ENCODE measurements around the gene AK2.

The AK2 gene

GRCh38 chr1:33007190-33008050 is 29.3 kb downstream of the AK2 start:
- in situ Hi-C loops (cut with MboI; ENCODE audit: low sequenced_read_pairs, unreplicated experiment): loop anchor here (10.0 kb wide), 1 partner anchor 73 kb away; no protein-coding TSS in a partner anchor

DNA sequence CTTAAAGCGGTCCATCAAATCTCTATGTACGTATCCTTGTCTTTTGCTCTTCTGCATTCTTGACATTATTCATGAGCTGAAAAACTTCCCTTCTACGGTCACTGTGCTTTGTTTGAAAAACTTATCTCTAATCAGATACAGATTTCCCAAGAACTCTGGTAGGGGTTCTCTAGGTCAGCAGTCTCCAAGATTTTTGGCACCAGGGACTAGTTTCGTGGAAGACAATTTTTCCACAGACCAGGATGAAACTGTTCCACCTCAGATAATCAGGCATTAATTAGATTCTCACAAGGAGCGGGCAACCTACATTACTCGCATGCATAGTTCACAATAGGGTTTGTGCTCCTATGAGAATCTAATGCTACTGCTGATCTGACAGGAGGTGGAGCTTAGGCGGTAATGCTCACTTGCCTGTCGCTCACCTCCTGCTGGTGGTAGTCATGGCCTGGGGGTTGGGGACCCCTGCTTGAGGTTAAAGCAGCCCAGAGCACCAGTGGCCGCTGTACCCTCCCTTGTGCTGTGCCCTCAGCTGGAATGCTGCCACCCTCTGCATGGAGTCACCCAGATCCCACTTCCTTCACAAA is 30.8 kb downstream of the AK2 start:
- TF ChIP-seq CTCF (IDR thresholded peaks at IDR 0.05; ENCODE audit: borderline replicate concordance, control extremely low read depth, extremely low read depth, insufficient read depth, missing control alignments): no peak
- in situ Hi-C loops (cut with MboI; ENCODE audit: low sequenced_read_pairs, unreplicated experiment): loop anchor here (10.0 kb wide), 1 partner anchor 71 kb away; no protein-coding TSS in a partner anchor
- DNase-seq (ENCODE audit: low spot score): no peak

More at GRCh38 chr1:33007190-33008050, 29.3 kb downstream of the AK2 start:
- no peak for DNase-seq (ENCODE audit: low spot score)
- peak; percentile 6 for TF ChIP-seq CTCF (IDR thresholded peaks at IDR 0.05; ENCODE audit: borderline replicate concordance, control extremely low read depth, extremely low read depth, insufficient read depth, missing control alignments)

DNA sequence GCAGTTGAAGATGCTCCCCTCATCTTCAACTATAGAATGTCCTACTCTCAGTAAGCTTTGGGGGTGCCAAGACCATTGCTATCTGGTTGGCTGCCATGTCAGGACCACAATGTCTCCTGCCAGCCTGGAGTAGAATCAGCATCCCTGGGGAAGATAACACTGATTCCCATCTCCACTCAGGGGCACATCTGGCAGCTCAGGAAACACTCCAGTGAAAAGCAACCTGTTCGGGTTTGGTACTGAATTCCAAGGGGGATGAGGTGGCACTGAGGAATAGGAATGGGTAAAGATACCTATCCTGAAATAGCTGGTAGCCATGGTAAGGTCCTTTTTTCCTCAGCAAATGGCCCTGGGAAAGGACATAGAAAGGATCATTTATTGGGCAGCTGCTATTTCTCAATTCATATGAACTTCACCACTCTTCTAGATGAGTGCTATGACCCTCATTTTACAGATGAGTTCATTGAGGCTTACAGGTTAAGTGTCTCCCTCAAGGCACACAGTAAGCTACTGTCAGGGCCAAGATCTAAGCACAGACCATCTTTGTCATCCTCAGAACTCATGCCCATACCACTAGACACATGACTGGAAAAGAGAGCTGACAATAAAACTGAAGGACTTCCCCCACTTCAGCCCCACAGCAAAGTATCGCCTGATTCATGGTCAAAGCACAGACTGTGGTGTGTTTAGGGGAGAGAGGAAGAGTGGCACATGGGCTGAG is 31.4 kb downstream of the AK2 start:
- no peak for TF ChIP-seq CTCF (IDR thresholded peaks at IDR 0.05; ENCODE audit: borderline replicate concordance, control extremely low read depth, extremely low read depth, insufficient read depth, missing control alignments)
- no peak for DNase-seq (ENCODE audit: low spot score)
- in situ Hi-C loops (cut with MboI; ENCODE audit: low sequenced_read_pairs, unreplicated experiment): loop anchor here (10.0 kb wide), 1 partner anchor 70 kb away; no protein-coding TSS in a partner anchor

GRCh38 chr1:33004613-33005012 is 32.1 kb downstream of the AK2 start:
- in situ Hi-C loops (cut with MboI; ENCODE audit: low sequenced_read_pairs, unreplicated experiment): loop anchor here (10.0 kb wide), 1 partner anchor 70 kb away; no protein-coding TSS in a partner anchor
- no peak for DNase-seq (ENCODE audit: low spot score)
- no peak for TF ChIP-seq CTCF (IDR thresholded peaks at IDR 0.05; ENCODE audit: borderline replicate concordance, control extremely low read depth, extremely low read depth, insufficient read depth, missing control alignments)

DNA sequence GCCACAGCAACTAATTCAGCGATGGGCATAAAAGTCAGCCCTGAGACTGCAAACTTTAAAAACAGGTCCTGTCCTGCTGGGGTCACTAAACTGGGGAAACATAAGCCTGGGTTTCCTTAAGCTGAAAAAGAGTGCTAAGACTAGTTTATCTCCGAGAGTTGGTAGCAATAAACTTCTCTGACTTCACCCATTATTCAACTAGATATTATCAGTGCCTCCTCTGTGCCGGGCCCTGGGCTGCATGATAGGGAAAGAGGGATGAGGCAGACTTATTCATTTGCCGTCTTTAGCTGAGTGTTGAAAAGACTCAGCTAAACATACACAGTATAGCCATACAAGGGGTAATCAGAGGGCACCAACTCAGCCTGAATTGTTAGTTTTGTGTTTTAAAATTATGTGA is 33.0 kb downstream of the AK2 start:
- in situ Hi-C loops (cut with MboI; ENCODE audit: low sequenced_read_pairs, unreplicated experiment): loop anchor here (10.0 kb wide), 1 partner anchor 69 kb away; no protein-coding TSS in a partner anchor
- no peak for TF ChIP-seq CTCF (IDR thresholded peaks at IDR 0.05; ENCODE audit: borderline replicate concordance, control extremely low read depth, extremely low read depth, insufficient read depth, missing control alignments)
- no peak for DNase-seq (ENCODE audit: low spot score)

DNA sequence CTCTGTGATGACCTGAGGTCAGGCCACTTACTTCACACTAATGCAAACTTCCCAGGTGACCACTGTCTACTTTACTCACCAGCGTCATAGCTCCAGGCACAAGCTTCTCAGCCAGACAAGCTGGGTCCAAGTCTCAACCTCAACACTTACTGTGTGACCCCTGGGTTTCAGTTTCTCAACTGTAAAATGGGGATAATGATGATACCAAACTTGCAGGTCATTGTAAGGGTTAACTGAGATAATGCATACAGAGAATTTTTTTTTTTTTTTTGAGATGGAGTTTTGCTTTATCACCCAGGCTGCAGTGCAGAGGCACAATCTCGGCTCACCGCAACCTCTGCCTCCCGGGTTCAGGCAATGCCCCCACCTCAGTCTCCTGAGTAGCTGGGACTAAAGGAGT is 34.7 kb downstream of the AK2 start:
- no peak for DNase-seq (ENCODE audit: low spot score)
- in situ Hi-C loops (cut with MboI; ENCODE audit: low sequenced_read_pairs, unreplicated experiment): loop anchor here (10.0 kb wide), 1 partner anchor 67 kb away; no protein-coding TSS in a partner anchor
- no peak for TF ChIP-seq CTCF (IDR thresholded peaks at IDR 0.05; ENCODE audit: borderline replicate concordance, control extremely low read depth, extremely low read depth, insufficient read depth, missing control alignments)
